SK-N-SH (cell line): ENCODE results near the gene GHRL. TPM values are rescaled to one million over a fixed set of nuclear protein-coding genes. Genes with fewer than 3 reads are reported as not detected.
"Not testable (repeated sequence)": the region's sequence is repeated elsewhere in the genome, so short reads cannot be mapped to it uniquely, and the experiment has no call there.

Experiments used
- CTCF ChIA-PET: fragments of 300-600, 350-600 bp; formaldehyde crosslinking; extraction: SDS; loops from one replicate; lab custom pipeline; 2021; lab: Yijun Ruan, JAX
- POLR2A ChIA-PET: fragments of 350-600 bp; sonication (Branson Sonifier 250); formaldehyde crosslinking; extraction: SDS; loops from one replicate; lab custom pipeline; 2020; ENCODE audit warnings: antibody characterized with exemption, inconsistent platforms; lab: Yijun Ruan, JAX
- DNase-seq: peaks from one replicate; pipeline ENCODE4 v3.0.0; 2012
- H2AFZ ChIP-seq: fragments of 200-600 bp; sonication (generic); 2 replicates; pipeline ENCODE4 v1.8.1; 2016; ENCODE audit warnings: antibody characterized with exemption, mild to moderate bottlenecking, low read depth
- H3F3A ChIP-seq: fragments of 200-600 bp; sonication (generic); replicated peaks from 2 replicates; pipeline ENCODE3; 2016; ENCODE audit warnings: antibody characterized with exemption, mild to moderate bottlenecking; ENCODE audit not compliant: insufficient read depth
- H3K27ac ChIP-seq, 2 experiments: fragments of 200-500 bp in 1 of 2; fragments of 200-600 bp in 1 of 2; sonication (Bioruptor generic) in 1 of 2; sonication (generic), shearing (Covaris generic) in 1 of 2; 2 replicates each; pipeline versions ENCODE4 v1.5.1 to v1.6.1; 2014 to 2016; ENCODE audit warnings: low read depth in 2 of 2, inconsistent platforms in 1 of 2, low read length in 1 of 2, mild to moderate bottlenecking in 1 of 2, mixed read lengths in 1 of 2
- H3K27me3 ChIP-seq: fragments of 200-600 bp; sonication (generic), shearing (Covaris generic); 2 replicates; pipeline ENCODE4 v1.6.1; 2016; ENCODE audit warnings: mixed run types; ENCODE audit not compliant: insufficient read depth
- H3K36me3 ChIP-seq, 2 experiments: fragments of 200-500 bp in 1 of 2; fragments of 200-600 bp in 1 of 2; sonication (Bioruptor generic) in 1 of 2; sonication (generic) in 1 of 2; replicated peaks in 1 of 2; 2 replicates each; pipeline versions ENCODE3 to v1.5.1; 2014 to 2016; ENCODE audit warnings: low read length in 1 of 2, mild to moderate bottlenecking in 1 of 2; ENCODE audit not compliant: insufficient read depth in 2 of 2, control insufficient read depth in 1 of 2
- H3K4me1 ChIP-seq, 2 experiments: fragments of 200-500 bp in 1 of 2; fragments of 200-600 bp in 1 of 2; sonication (Bioruptor generic) in 1 of 2; sonication (generic), shearing (Covaris generic) in 1 of 2; 2 replicates each; pipeline versions ENCODE4 v1.5.1 to v1.6.1; 2014 to 2016; ENCODE audit warnings: low read depth in 1 of 2, low read length in 1 of 2, mixed run types in 1 of 2; ENCODE audit not compliant: insufficient read depth in 2 of 2, control insufficient read depth in 1 of 2
- H3K4me2 ChIP-seq: fragments of 200-600 bp; sonication (generic), shearing (Covaris generic); 2 replicates; pipeline ENCODE4 v1.6.1; 2017; ENCODE audit warnings: mixed run types
- H3K4me3 ChIP-seq, 2 experiments: fragments of 200-500 bp in 1 of 2; fragments of 200-600 bp in 1 of 2; sonication (Bioruptor generic) in 1 of 2; sonication (generic), shearing (Covaris generic) in 1 of 2; 2 replicates each; pipeline versions ENCODE4 v1.5.1 to v1.8.1; 2014 to 2016; ENCODE audit warnings: low read depth in 2 of 2, inconsistent platforms in 1 of 2, low read length in 1 of 2, mild to moderate bottlenecking in 1 of 2, mixed read lengths in 1 of 2, moderate library complexity in 1 of 2
- H3K79me2 ChIP-seq: fragments of 200-600 bp; sonication (generic); 2 replicates; pipeline ENCODE4 v1.8.1; 2017; ENCODE audit warnings: mild to moderate bottlenecking; ENCODE audit not compliant: insufficient read depth
- H3K9ac ChIP-seq: fragments of 200-600 bp; sonication (generic); 2 replicates; pipeline ENCODE4 v1.6.1; 2017; ENCODE audit warnings: mixed run types
- H3K9me2 ChIP-seq: fragments of 200-600 bp; sonication (generic); 2 replicates; pipeline ENCODE4 v1.6.1; 2017; ENCODE audit warnings: mixed run types
- H3K9me3 ChIP-seq: fragments of 200-600 bp; sonication (generic); 2 replicates; pipeline ENCODE4 v1.6.1; 2017; ENCODE audit warnings: mixed run types, mild to moderate bottlenecking, moderate library complexity
- H4K20me1 ChIP-seq: fragments of 200-600 bp; sonication (generic); 2 replicates; pipeline ENCODE4 v1.6.1; 2017; ENCODE audit warnings: mild to moderate bottlenecking, mixed run types; ENCODE audit not compliant: insufficient read depth
- CHD2 ChIP-seq: fragments of 150-350 bp; IDR thresholded peaks from 2 replicates; pipeline ENCODE4 v1.6.1; 2018; ENCODE audit warnings: low read length; ENCODE audit not compliant: partially characterized antibody
- FOXJ3 ChIP-seq: sonication (generic); formaldehyde crosslinking; IDR thresholded peaks from 2 replicates; pipeline ENCODE4 v1.5.1; 2020; ENCODE audit warnings: mild to moderate bottlenecking, missing genetic modification reagents
- MEF2A ChIP-seq: IDR thresholded peaks from 2 replicates; pipeline ENCODE4 v1.4.0; 2012; ENCODE audit warnings: low read depth, borderline replicate concordance
- NFIC ChIP-seq: IDR thresholded peaks from 2 replicates; pipeline ENCODE4 v1.4.0; 2012; ENCODE audit warnings: borderline replicate concordance
- NRF1 ChIP-seq: IDR thresholded peaks from 2 replicates; pipeline ENCODE4 v1.6.1; 2012; ENCODE audit warnings: low read depth, mild to moderate bottlenecking, low read length
- RCOR1 ChIP-seq: fragments of 150-350 bp; IDR thresholded peaks from 2 replicates; pipeline ENCODE4 v1.6.1; 2017; ENCODE audit warnings: antibody characterized with exemption, low read length
- RFX5 ChIP-seq: IDR thresholded peaks from 2 replicates; pipeline ENCODE4 v1.6.1; 2012; ENCODE audit warnings: mild to moderate bottlenecking, improper control_type of control experiment, low read length
- TEAD4 ChIP-seq: IDR thresholded peaks from 2 replicates; pipeline ENCODE4 v1.4.0; 2012; ENCODE audit warnings: mild to moderate bottlenecking, borderline replicate concordance; ENCODE audit not compliant: insufficient read depth
- USF1 ChIP-seq: IDR thresholded peaks from 2 replicates; pipeline ENCODE4 v1.4.0; 2012; ENCODE audit warnings: low read depth, borderline replicate concordance
- YY1 ChIP-seq: IDR thresholded peaks from 2 replicates; pipeline ENCODE4 v1.4.0; 2012; ENCODE audit warnings: low read depth, mild to moderate bottlenecking
- ZBTB33 ChIP-seq: IDR thresholded peaks from 2 replicates; pipeline ENCODE4 v1.4.0; 2012; ENCODE audit warnings: low read depth, borderline replicate concordance
- WGBS: methylation state at CpG from one replicate; pipeline ENCODE4 v1.1.6; 2017; ENCODE audit warnings: low lambda C conversion rate; 5-methylcytosine and 5-hydroxymethylcytosine counted together
- polyA plus RNA-seq, 3 experiments: library from polyadenylated mRNA; depleted of rRNA; stranded (reverse); fragments of >200 nt; gene quantifications; 2 replicates each; pipeline ENCODE4 v1.2.3, GENCODE V29; 2012

The GHRL gene
- polyA plus RNA-seq, 1 of the 3 experiments (the other 2 are of a cell fraction), result not detected

GRCh38 chr3:10268930-10269329, 23.8 kb downstream of the GHRL start:
- CTCF ChIA-PET, result interaction anchor here (1.4 kb wide), 1 partner anchor 11 kb away, joined by 3 read pairs; no protein-coding TSS in a partner anchor

GRCh38 chr3:10268116-10268515, 24.6 kb downstream of the GHRL start:
- TF ChIP-seq YY1 (no peak), ZBTB33 (no peak), RFX5 (no peak), NFIC (no peak), FOXJ3 (CRISPR knock-in tag) (no peak), CHD2 (no peak), RCOR1 (no peak), MEF2A (no peak), USF1 (no peak), TEAD4 (no peak)
- no peaks in the 10 kb centered on the region for H3K27me3 ChIP-seq
- H3K9me2 ChIP-seq, result no peaks in the 10 kb centered on the region
- no peak overlapping the region for H2AFZ ChIP-seq
- H3K36me3 ChIP-seq, result peaks cover 28 to 30% of the 10 kb centered on the region in 2 experiments
- H3K4me1 ChIP-seq, result peaks cover under 1 to 2% of the 10 kb centered on the region in 2 experiments; a peak in 2 of 4 replicates
- no peak overlapping the region for H3K9ac ChIP-seq
- no peak overlapping the region for H3K4me3 ChIP-seq
- no peak overlapping the region for H3K4me2 ChIP-seq
- POLR2A ChIA-PET, result no interaction called here
- no peaks in the 10 kb centered on the region for H3F3A ChIP-seq
- no peak for DNase-seq
- H3K27ac ChIP-seq, result no peak overlapping the region
- CTCF ChIA-PET, result no interaction called here
- H3K9me3 ChIP-seq, result no peaks in the 10 kb centered on the region
- H3K79me2 ChIP-seq, result peaks cover 100% of the 10 kb centered on the region
- peaks cover 18% of the 10 kb centered on the region; the same call in 1 of the 2 replicates for H4K20me1 ChIP-seq

More at GRCh38 chr3:10268930-10269329, 23.8 kb downstream of the GHRL start:
- H4K20me1 ChIP-seq, result peaks cover 26% of the 10 kb centered on the region
- peaks cover 4% of the 10 kb centered on the region for H3F3A ChIP-seq
- H3K79me2 ChIP-seq, result peaks cover 100% of the 10 kb centered on the region
- H2AFZ ChIP-seq, result no peak overlapping the region
- no peak for DNase-seq
- no peak overlapping the region for H3K4me2 ChIP-seq
- TF ChIP-seq NRF1, result no peak
- H3K9me3 ChIP-seq, result no peaks in the 10 kb centered on the region
- H3K4me3 ChIP-seq, result no peak overlapping the region
- no peaks in the 10 kb centered on the region for H3K27me3 ChIP-seq
- peaks cover 28 to 30% of the 10 kb centered on the region in 2 experiments for H3K36me3 ChIP-seq
- POLR2A ChIA-PET, result no interaction called here
- no peak overlapping the region for H3K27ac ChIP-seq
- 91% methylated on average over 5 of the region's 5 CpGs for WGBS
- H3K9me2 ChIP-seq, result no peaks in the 10 kb centered on the region
- H3K4me1 ChIP-seq, result peaks cover 2 to 6% of the 10 kb centered on the region in 2 experiments; a peak in 2 of 4 replicates
- no peak overlapping the region for H3K9ac ChIP-seq

- WGBS, result 95% methylated on average over 7 of the region's 7 CpGs
- H3K9me3 ChIP-seq, H3K9ac ChIP-seq, H3K4me1 ChIP-seq, H3K27ac ChIP-seq, H3K4me2 ChIP-seq, CTCF ChIA-PET, H3K4me3 ChIP-seq, H3F3A ChIP-seq, H2AFZ ChIP-seq, H3K27me3 ChIP-seq, H3K9me2 ChIP-seq, DNase-seq: not testable (repeated sequence)
- POLR2A ChIA-PET, result interaction anchor here (0.7 kb wide), 1 partner anchor 11 kb away, joined by 4 read pairs; no protein-coding TSS in a partner anchor
- Histone ChIP-seq H3K79me2 (peaks cover 98% of the 10 kb centered on the region), H4K20me1 (peaks cover 16% of the 10 kb centered on the region; the same call in 1 of the 2 replicates), H3K36me3 (peaks cover 30 to 33% of the 10 kb centered on the region in 2 experiments)
Observed at GRCh38 chr3:10266936-10267335, 25.8 kb downstream of the GHRL start.
